Astrocyte of the cerebellum (primary cell): ENCODE measurements around the gene OTOP3.

Experiments
- DNase-seq: peaks from one replicate; pipeline ENCODE4 v3.0.0-alpha.2; 2011; ENCODE audit warnings: low read depth
- H3K4me3 ChIP-seq: 2 replicates; pipeline ENCODE4 v1.5.1; 2011; ENCODE audit warnings: mild to moderate bottlenecking, low read depth, low read length, moderate library complexity
- in situ Hi-C: cut with HindIII; loops from 2 replicates; pipeline ENCODE4 v1.10.0; 2017; ENCODE audit warnings: low sequenced_read_pairs
- TF ChIP-seq, protein P1 (sequence below): IDR thresholded peaks from 2 replicates; pipeline ENCODE4 v1.5.1; 2012; ENCODE audit warnings: low read length, low read depth, moderate library complexity, mild to moderate bottlenecking; ENCODE audit errors: missing control alignments

OTOP3 gene, protein sequence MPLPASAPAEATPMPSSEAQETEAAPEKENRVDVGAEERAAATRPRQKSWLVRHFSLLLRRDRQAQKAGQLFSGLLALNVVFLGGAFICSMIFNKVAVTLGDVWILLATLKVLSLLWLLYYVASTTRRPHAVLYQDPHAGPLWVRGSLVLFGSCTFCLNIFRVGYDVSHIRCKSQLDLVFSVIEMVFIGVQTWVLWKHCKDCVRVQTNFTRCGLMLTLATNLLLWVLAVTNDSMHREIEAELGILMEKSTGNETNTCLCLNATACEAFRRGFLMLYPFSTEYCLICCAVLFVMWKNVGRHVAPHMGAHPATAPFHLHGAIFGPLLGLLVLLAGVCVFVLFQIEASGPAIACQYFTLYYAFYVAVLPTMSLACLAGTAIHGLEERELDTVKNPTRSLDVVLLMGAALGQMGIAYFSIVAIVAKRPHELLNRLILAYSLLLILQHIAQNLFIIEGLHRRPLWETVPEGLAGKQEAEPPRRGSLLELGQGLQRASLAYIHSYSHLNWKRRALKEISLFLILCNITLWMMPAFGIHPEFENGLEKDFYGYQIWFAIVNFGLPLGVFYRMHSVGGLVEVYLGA

GRCh38 chr17:74935585-74936469, at the start of gene OTOP3:
Gene OTOP3, plus strand, starts transcription at chr17:74935898. Its CDS starts 24 bp downstream, at chr17:74935922.
- H3K4me3 ChIP-seq = no peak within 1 kb of the TSS
- in situ Hi-C loops = no loop called here
- no peak for DNase-seq
- TF ChIP-seq, protein P1, sequence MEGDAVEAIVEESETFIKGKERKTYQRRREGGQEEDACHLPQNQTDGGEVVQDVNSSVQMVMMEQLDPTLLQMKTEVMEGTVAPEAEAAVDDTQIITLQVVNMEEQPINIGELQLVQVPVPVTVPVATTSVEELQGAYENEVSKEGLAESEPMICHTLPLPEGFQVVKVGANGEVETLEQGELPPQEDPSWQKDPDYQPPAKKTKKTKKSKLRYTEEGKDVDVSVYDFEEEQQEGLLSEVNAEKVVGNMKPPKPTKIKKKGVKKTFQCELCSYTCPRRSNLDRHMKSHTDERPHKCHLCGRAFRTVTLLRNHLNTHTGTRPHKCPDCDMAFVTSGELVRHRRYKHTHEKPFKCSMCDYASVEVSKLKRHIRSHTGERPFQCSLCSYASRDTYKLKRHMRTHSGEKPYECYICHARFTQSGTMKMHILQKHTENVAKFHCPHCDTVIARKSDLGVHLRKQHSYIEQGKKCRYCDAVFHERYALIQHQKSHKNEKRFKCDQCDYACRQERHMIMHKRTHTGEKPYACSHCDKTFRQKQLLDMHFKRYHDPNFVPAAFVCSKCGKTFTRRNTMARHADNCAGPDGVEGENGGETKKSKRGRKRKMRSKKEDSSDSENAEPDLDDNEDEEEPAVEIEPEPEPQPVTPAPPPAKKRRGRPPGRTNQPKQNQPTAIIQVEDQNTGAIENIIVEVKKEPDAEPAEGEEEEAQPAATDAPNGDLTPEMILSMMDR = no peak

DNA sequence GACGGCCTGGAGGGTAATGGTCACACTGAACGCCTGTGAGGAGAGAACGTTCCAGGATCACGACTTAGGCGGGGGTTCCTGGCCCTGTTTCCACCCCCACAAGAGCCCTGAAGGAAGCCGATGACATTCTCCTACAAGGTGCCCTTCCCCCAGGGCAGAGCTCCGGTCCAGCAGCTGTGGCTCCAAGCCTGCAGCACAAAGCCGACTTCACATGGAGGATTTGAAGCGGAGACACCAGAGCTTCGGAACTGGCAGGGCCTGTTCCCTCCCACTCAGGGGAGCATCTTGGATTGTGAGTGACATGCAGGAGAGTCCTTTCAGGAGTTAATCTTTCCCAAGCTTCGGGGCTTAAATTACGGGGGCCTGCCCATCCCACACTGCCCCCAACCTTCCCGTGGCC, 47.2 kb upstream of the OTOP3 start:
- in situ Hi-C loops = no loop called here
- DNase-seq = no peak
- H3K4me3 ChIP-seq = no peak overlapping the region
- TF ChIP-seq, protein P1 = no peak

DNA sequence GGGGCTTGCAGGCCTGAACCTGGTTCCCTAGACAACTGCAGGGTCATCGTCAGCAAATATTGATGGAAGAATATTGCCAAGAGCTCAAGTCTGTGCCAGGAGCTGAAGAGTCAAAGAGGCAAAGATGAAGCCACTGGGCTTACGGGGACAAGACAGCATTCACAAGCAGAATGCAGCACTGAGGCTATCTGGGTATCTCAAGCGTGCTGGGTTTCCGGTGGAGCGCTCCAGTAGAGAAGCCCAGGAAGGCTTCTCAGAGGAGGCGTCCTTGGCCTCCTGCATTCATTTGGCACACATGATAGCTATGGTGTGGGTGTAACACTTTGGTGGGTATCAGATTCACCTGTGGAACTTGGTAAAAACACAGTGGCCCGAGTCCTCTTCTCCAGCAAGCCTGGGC, 45.1 kb upstream of the OTOP3 start:
- H3K4me3 ChIP-seq = no peak overlapping the region
- in situ Hi-C loops = no loop called here
- TF ChIP-seq, protein P1 = no peak
- DNase-seq = no peak

- in situ Hi-C loops = no loop called here
- no peak overlapping the region for H3K4me3 ChIP-seq
- TF ChIP-seq, protein P1 = no peak
- no peak for DNase-seq
Measured at GRCh38 chr17:74892013-74892841, 43.5 kb upstream of the OTOP3 start.

GRCh38 chr17:74892974-74893911, 42.5 kb upstream of the OTOP3 start, which contains the start of gene FADS6:
Gene FADS6, minus strand, starts transcription at chr17:74893633. Its CDS starts 38 bp downstream, at chr17:74893595.
- TF ChIP-seq, protein P1 = no peak
- no peak within 1 kb of the TSS for H3K4me3 ChIP-seq
- in situ Hi-C loops = no loop called here
- no peak for DNase-seq
